GM12891 (cell line): ENCODE measurements around the gene PIN1.

Experiments used
- POLR2A ChIP-seq: IDR thresholded peaks from 2 replicates; pipeline ENCODE4 v1.6.1; 2011; ENCODE audit warnings: low read depth, low read length, control low read depth
- POLR2AphosphoS5 ChIP-seq: IDR thresholded peaks from 2 replicates; pipeline ENCODE4 v1.6.1; 2011; ENCODE audit warnings: low read depth, low read length, control low read depth

- TF ChIP-seq POLR2AphosphoS5, result no peak
- TF ChIP-seq POLR2A, result no peak
Measured at GRCh38 chr19:9835507-9835949, 410 bp downstream of the PIN1 start.
